GM12878 (cell line): ENCODE results near the gene KRT80. TPM values are rescaled to one million over a fixed set of nuclear protein-coding genes. Genes with fewer than 3 reads are reported as not detected.

Source experiments
- ATAC-seq: fragments of 200-7000 bp; cut with Tn5 transposase; 3 replicates; pipeline ENCODE4 v1.9.1; 2020; ENCODE audit warnings: mild to moderate bottlenecking, moderate library complexity
- BruUV-seq: library from RNA; stranded (reverse); fragments of 400-500 nt; replicated peaks from 2 replicates; lab custom pipeline; 2021; lab: Mats Ljungman, UMichigan
- CTCF ChIA-PET: fragments of 300-600 bp; sonication (Branson Sonifier 250); formaldehyde crosslinking; extraction: SDS; loops from one replicate; lab custom pipeline; 2021; ENCODE audit warnings: inconsistent platforms; lab: Yijun Ruan, JAX
- POLR2A ChIA-PET: fragments of 350-600 bp; formaldehyde crosslinking; extraction: SDS; loops from one replicate; lab custom pipeline; 2021; ENCODE audit warnings: inconsistent platforms; lab: Charles Lee
- RAD21 ChIA-PET: fragments of 300-600 bp; sonication (Branson Sonifier 250); formaldehyde crosslinking; loops from one replicate; lab custom pipeline; 2023; ENCODE audit warnings: antibody characterized with exemption; ENCODE audit not compliant: unreplicated experiment; lab: Charles Lee
- SMC1A ChIA-PET: fragments of 300-600 bp; sonication (Branson Sonifier 250); formaldehyde crosslinking; loops from one replicate; lab custom pipeline; 2023; ENCODE audit not compliant: unreplicated experiment, uncharacterized antibody; lab: Charles Lee
- DNase-seq: peaks from one replicate; pipeline ENCODE4 v3.0.0-alpha.2; 2011; ENCODE audit warnings: low read depth, low spot score
- FAIRE-seq: peaks from 3 replicates; lab custom pipeline; 2011; peaks lifted over from hg19 to GRCh38; lab: Jason Lieb, UNC
- H2AFZ ChIP-seq: 2 replicates; pipeline ENCODE4 v1.6.0; 2011; ENCODE audit warnings: low read depth, low read length, control low read depth; ENCODE audit not compliant: control insufficient read depth
- H3K27ac ChIP-seq: 2 replicates; pipeline ENCODE4 v1.5.1; 2011; ENCODE audit warnings: control low read depth; ENCODE audit not compliant: control insufficient read depth, insufficient read depth
- H3K27me3 ChIP-seq, 2 experiments: replicated peaks in 1 of 2; 2 replicates each; pipeline versions ENCODE4 v1.6.0 to v1.6.1; 2011; ENCODE audit warnings: low read length in 1 of 2; ENCODE audit not compliant: control insufficient read depth in 2 of 2, insufficient read depth in 2 of 2
- H3K36me3 ChIP-seq, 2 experiments: 2 replicates each; pipeline ENCODE4 v1.5.1; 2011; ENCODE audit warnings: low read length in 1 of 2; ENCODE audit not compliant: control insufficient read depth in 2 of 2, insufficient read depth in 2 of 2
- H3K4me1 ChIP-seq: 2 replicates; pipeline ENCODE4 v1.6.1; 2011; ENCODE audit warnings: mild to moderate bottlenecking, low read length, moderate library complexity, mixed read lengths; ENCODE audit not compliant: control insufficient read depth, insufficient read depth
- H3K4me2 ChIP-seq: 2 replicates; pipeline ENCODE4 v1.6.0; 2011; ENCODE audit warnings: control low read depth; ENCODE audit not compliant: control insufficient read depth, insufficient read depth
- H3K4me3 ChIP-seq: fragments of 200-600 bp; sonication (generic); 2 replicates; pipeline ENCODE4 v1.5.1; 2016
- H3K79me2 ChIP-seq: 2 replicates; pipeline ENCODE4 v1.6.0; 2011; ENCODE audit warnings: low read length; ENCODE audit not compliant: control insufficient read depth, insufficient read depth
- H3K9ac ChIP-seq: 2 replicates; pipeline ENCODE4 v1.8.0; 2011; ENCODE audit warnings: low read length, control low read depth, mixed read lengths; ENCODE audit not compliant: control insufficient read depth, insufficient read depth
- H3K9me3 ChIP-seq: replicated peaks from 3 replicates; pipeline ENCODE4 v1.5.1; 2011; ENCODE audit warnings: mild to moderate bottlenecking, low read length; ENCODE audit not compliant: control insufficient read depth, insufficient read depth
- H4K20me1 ChIP-seq: 2 replicates; pipeline ENCODE4 v1.6.0; 2011; ENCODE audit not compliant: control insufficient read depth, insufficient read depth
- CTCF ChIP-seq, 3 experiments: IDR thresholded peaks in 2 of 3; conservative IDR thresholded peaks in 1 of 3; 2 replicates each; pipeline ENCODE4 v1.5.1; 2011; ENCODE audit warnings: low read depth in 3 of 3, low read length in 3 of 3, mild to moderate bottlenecking in 3 of 3, control low read depth in 2 of 3, moderate library complexity in 2 of 3, inconsistent platforms in 1 of 3, mixed read lengths in 1 of 3; ENCODE audit not compliant: control insufficient read depth in 2 of 3, insufficient read depth in 1 of 3; ENCODE audit errors: extremely low read depth in 1 of 3
- E2F8 ChIP-seq: fragments of 450-650 bp; IDR thresholded peaks from 2 replicates; pipeline ENCODE4 v1.6.1; 2018; ENCODE audit warnings: mild to moderate bottlenecking, low read depth, moderate library complexity; ENCODE audit not compliant: partially characterized antibody
- PML ChIP-seq: IDR thresholded peaks from 2 replicates; pipeline ENCODE4 v1.6.1; 2012; ENCODE audit warnings: low read length, inconsistent platforms
- RAD21 ChIP-seq: IDR thresholded peaks from 2 replicates; pipeline ENCODE4 v1.6.1; 2011; ENCODE audit warnings: mild to moderate bottlenecking, low read depth, low read length, moderate library complexity; ENCODE audit not compliant: insufficient read depth
- SREBF2 ChIP-seq: IDR thresholded peaks from 2 replicates; pipeline ENCODE4 v1.6.1; 2012; ENCODE audit warnings: mild to moderate bottlenecking, low read length
- SUPT20H ChIP-seq: IDR thresholded peaks from 2 replicates; pipeline ENCODE4 v1.6.1; 2011; ENCODE audit warnings: low read depth, mild to moderate bottlenecking, low read length, moderate library complexity, borderline replicate concordance; ENCODE audit not compliant: control insufficient read depth
- TCF3 ChIP-seq: IDR thresholded peaks from 2 replicates; pipeline ENCODE4 v1.6.1; 2012; ENCODE audit warnings: low read depth, mild to moderate bottlenecking, low read length, borderline replicate concordance; ENCODE audit not compliant: insufficient read depth
- WRNIP1 ChIP-seq: IDR thresholded peaks from 2 replicates; pipeline ENCODE4 v1.6.1; 2011; ENCODE audit warnings: low read depth, low read length, improper control_type of control experiment, borderline replicate concordance
- ZNF207 ChIP-seq: fragments of 450-650 bp; IDR thresholded peaks from 2 replicates; pipeline ENCODE4 v1.6.1; 2014; ENCODE audit warnings: antibody characterized with exemption, mild to moderate bottlenecking, borderline replicate concordance
- ZNF24 ChIP-seq: fragments of 450-650 bp; IDR thresholded peaks from 2 replicates; pipeline ENCODE4 v1.6.1; 2017; ENCODE audit warnings: antibody characterized with exemption, mild to moderate bottlenecking
- WGBS: methylation state at CpG from one replicate; pipeline ENCODE4 v1.1.6; 2016; ENCODE audit warnings: low lambda C conversion rate; ENCODE audit not compliant: insufficient replicate concordance, insufficient coverage; ENCODE audit errors: missing lambda C conversion rate; 5-methylcytosine and 5-hydroxymethylcytosine counted together
- in situ Hi-C: fragments of 300-500 bp; cut with MboI; formaldehyde crosslinking; loops from 9 replicates; pipeline ENCODE4 v1.14.3; 2018; ENCODE audit warnings: mixed read lengths
- intact Hi-C: fragments of 100-400 bp; cut with micrococcal nuclease; formaldehyde crosslinking; loops from one replicate; pipeline ENCODE4 v1.14.2; 2022; ENCODE audit not compliant: unreplicated experiment
- polyA plus RNA-seq, 11 experiments: library from polyadenylated mRNA; depleted of rRNA in 4 of 11; unstranded in 6 of 11; stranded (reverse) in 5 of 11; fragments of >200 nt; fragmentation: Nextera tagmentation in 4 of 11; fragmentation: Illumina TruSeq in 1 of 11; extraction: Ambion mirVana in 4 of 11; extraction: Trizol in 1 of 11; gene quantifications; 1 replicate in 1 of 11; 2 replicates in 10 of 11; pipeline versions ENCODE4 v1.2.1 to v1.2.3, GENCODE V29; 2011 to 2016; ENCODE audit warnings: inconsistent platforms in 2 of 11, missing spikeins in 2 of 11, low read depth in 1 of 11
- total RNA-seq, 4 experiments: library from RNA; depleted of rRNA in 3 of 4; stranded (reverse); fragments of >200 nt in 3 of 4; fragmentation: Illumina TruSeq in 1 of 4; extraction: Trizol in 1 of 4; gene quantifications; 2 replicates each; pipeline versions ENCODE4 v1.2.1 to v1.2.3, GENCODE V29; 2013 to 2021

Gene KRT80
- total and polyA plus RNA-seq, 10 of the 15 experiments (the other 5 are each of a cell fraction or from before 2014, with no cell fraction given): 0.01 TPM; not detected in 9

- ChIA-PET CTCF (no interaction called here), RAD21 (no interaction called here), SMC1A (no interaction called here), POLR2A (no interaction called here)
- 41% methylated on average over 4 of the region's 4 CpGs for WGBS
- H3K79me2 ChIP-seq: no peaks in the 10 kb centered on the region
- no peak for FAIRE-seq
- H3K4me3 ChIP-seq: no peak overlapping the region
- in situ Hi-C loops: no loop called here
- H3K27ac ChIP-seq: no peak overlapping the region
- TF ChIP-seq ZNF207 (no peak), PML (no peak), SUPT20H (no peak), RAD21 (no peak), WRNIP1 (no peak), ZNF24 (no peak)
- BruUV-seq: no TSS peak
- H3K4me1 ChIP-seq: no peaks in the 10 kb centered on the region
- DNase-seq: no peak
- H3K9me3 ChIP-seq: no peaks in the 10 kb centered on the region
- ATAC-seq: peak; percentile 26; the same call in 1 of the 3 replicates
- H3K36me3 ChIP-seq: no peaks in the 10 kb centered on the region
- H3K27me3 ChIP-seq: 0 out of 4 replicates have a peak, but pooled peaks cover 0 to under 1% of the 10 kb centered on the region in 2 experiments
- H4K20me1 ChIP-seq: no peaks in the 10 kb centered on the region
- intact Hi-C loops: no loop called here
- no peak overlapping the region for H3K4me2 ChIP-seq
- H3K9ac ChIP-seq: no peak overlapping the region
- H2AFZ ChIP-seq: no peak overlapping the region
Observed at GRCh38 chr12:52141306-52141705, 50.5 kb downstream of the KRT80 start.

GRCh38 chr12:52139579-52140062 is 52.2 kb downstream of the KRT80 start:
- Histone ChIP-seq H3K4me2 (no peak overlapping the region), H3K27ac (no peak overlapping the region), H3K27me3 (0 out of 4 replicates have a peak, but pooled peaks cover 0 to 2% of the 10 kb centered on the region in 2 experiments), H3K9ac (no peak overlapping the region), H2AFZ (no peak overlapping the region), H4K20me1 (no peaks in the 10 kb centered on the region), H3K79me2 (no peaks in the 10 kb centered on the region), H3K36me3 (no peaks in the 10 kb centered on the region), H3K4me3 (no peak overlapping the region), H3K9me3 (no peaks in the 10 kb centered on the region), H3K4me1 (no peaks in the 10 kb centered on the region)
- 7% methylated on average over 5 of the region's 5 CpGs for WGBS
- POLR2A ChIA-PET: no interaction called here
- ATAC-seq: peak; percentile 96
- no peak for DNase-seq
- in situ Hi-C loops: no loop called here
- intact Hi-C loops: no loop called here
- RAD21 ChIA-PET: no interaction called here
- no TSS peak for BruUV-seq
- CTCF ChIA-PET: interaction anchor here (0.6 to 0.9 kb wide), 2 partner anchors 115 to 1383 kb away, joined by 3 read pairs; no protein-coding TSS in a partner anchor
- SMC1A ChIA-PET: interaction anchor here (1.0 kb wide), 1 partner anchor 241 kb away, joined by 3 read pairs; no protein-coding TSS in a partner anchor
- FAIRE-seq: peak; percentile 81
- TF ChIP-seq CTCF (IDR thresholded peaks at IDR 0.05 in 2 of 3, conservative IDR thresholded peaks at IDR 0.05 in 1 of 3; ENCODE audit: control insufficient read depth in 2 of 3, extremely low read depth in 1 of 3, insufficient read depth in 1 of 3, low read depth in 3 of 3, low read length in 3 of 3) (peak; percentile 59 to 84 (median 76)), TCF3 (0 out of 2 replicates have a peak, but pooled peaks have one; percentile 40), E2F8 (no peak), SREBF2 (no peak), RAD21 (peak; percentile 61)
